ENCODE results near the gene OR9Q1. TPM values are rescaled to one million over a fixed set of nuclear protein-coding genes. Genes with fewer than 3 reads are reported as not detected.

The OR9Q1 gene
- total and polyA plus RNA-seq, 2 of the 8 experiments (the other 6 are each of a cell fraction or from before 2014, with no cell fraction given), result not detected

DNA sequence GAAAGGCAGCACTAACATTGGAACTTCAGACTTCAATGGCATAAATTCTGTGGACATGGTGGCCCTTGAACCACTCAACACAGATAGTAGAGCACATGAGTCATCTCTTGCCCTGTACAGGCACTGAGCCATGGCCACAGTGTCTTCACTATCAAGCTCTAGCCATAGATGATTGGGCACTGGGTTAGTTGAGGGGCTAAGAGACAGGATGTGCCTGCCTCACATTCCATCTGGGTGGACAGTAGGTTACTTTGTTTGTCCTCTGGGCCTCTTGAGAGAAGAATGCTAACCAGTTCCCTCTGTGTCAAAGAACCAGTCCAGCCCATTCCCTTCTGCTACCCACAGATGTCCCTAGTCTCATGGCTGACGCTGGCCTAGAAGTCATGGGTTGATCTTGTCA lies 46.9 kb downstream of the OR9Q1 start:
- no peak for FAIRE-seq

More for the DNA sequence above, 46.9 kb downstream of the OR9Q1 start:
- Histone ChIP-seq H3K79me2 (ENCODE audit: control insufficient read depth in 1 of 2, insufficient read depth in 2 of 2, low read length in 2 of 2) (no peaks in the 10 kb centered on the region), H3K36me3 (ENCODE audit: control insufficient read depth in 2 of 4, insufficient read depth in 4 of 4, low read length in 3 of 4) (no peaks in the 10 kb centered on the region), H2AK5ac (ENCODE audit: low read depth, low read length) (no peak overlapping the region), H3K27ac (ENCODE audit: low read depth, low read length) (no peak overlapping the region), H3K23me2 (ENCODE audit: low read depth, low read length) (no peaks in the 10 kb centered on the region), H2BK12ac (ENCODE audit: low read depth, low read length) (no peak overlapping the region), H3K9ac (replicated peaks in 1 of 4; ENCODE audit: extremely low read depth in 1 of 4, low read depth in 3 of 4, low read length in 3 of 4) (no peak overlapping the region), H2BK15ac (ENCODE audit: low read length) (no peak overlapping the region), H3K79me1 (ENCODE audit: low read depth, low read length) (no peaks in the 10 kb centered on the region), H3K4ac (replicated peaks; ENCODE audit: insufficient read length, low read depth, low read length) (no peak overlapping the region), H3K4me3 (ENCODE audit: extremely low read depth in 1 of 4, insufficient read depth in 2 of 4, low read depth in 3 of 4, low read length in 4 of 4) (no peak overlapping the region), H2BK5ac (ENCODE audit: low read depth, low read length) (no peak overlapping the region), H3K4me2 (ENCODE audit: insufficient read depth in 1 of 2, low read depth in 2 of 2, low read length in 2 of 2) (no peak overlapping the region), H2AFZ (ENCODE audit: low read length) (peak overlapping the region; percentile 73), H4K8ac (ENCODE audit: extremely low read depth, insufficient read depth, low read length) (no peak overlapping the region), H3K56ac (replicated peaks; ENCODE audit: insufficient read length, low read depth, low read length) (no peak overlapping the region), H3K27me3 (replicated peaks in 1 of 4; ENCODE audit: control insufficient read depth in 3 of 4, extremely low read depth in 1 of 4, insufficient read depth in 3 of 4, low read length in 3 of 4) (no peaks in the 10 kb centered on the region), H3K14ac (ENCODE audit: insufficient read length) (no peak overlapping the region), H3K18ac (ENCODE audit: extremely low read depth, low read length) (no peak overlapping the region), H3K9me3 (ENCODE audit: insufficient read depth in 2 of 2, low read depth in 1 of 2, low read length in 1 of 2) (no peaks in the 10 kb centered on the region), H3K23ac (ENCODE audit: insufficient read length) (no peak overlapping the region), H4K91ac (replicated peaks; ENCODE audit: insufficient read length, low read length) (no peak overlapping the region), H4K5ac (ENCODE audit: insufficient read length, low read depth, low read length) (no peak overlapping the region), H2BK120ac (replicated peaks; ENCODE audit: low read depth, low read length) (no peak overlapping the region), H4K20me1 (replicated peaks in 1 of 2; ENCODE audit: control insufficient read depth in 1 of 2, insufficient read depth in 2 of 2, low read length in 2 of 2) (no peaks in the 10 kb centered on the region), H3K4me1 (replicated peaks in 1 of 4; ENCODE audit: control insufficient read depth in 3 of 4, insufficient read depth in 4 of 4, low read length in 3 of 4) (no peaks in the 10 kb centered on the region), H2BK20ac (ENCODE audit: low read length) (no peak overlapping the region)
- WGBS, 2 experiments (ENCODE audit: extremely low coverage in 1 of 2, insufficient coverage in 1 of 2, insufficient read length in 1 of 2, insufficient replicate concordance in 2 of 2, low coverage in 1 of 2, low lambda C conversion rate in 2 of 2, missing lambda C conversion rate in 1 of 2), result 94% methylated on average over 1 of the region's 1 CpG; no CpG with 5 or more reads in 1 of the 2 experiments
- ChIA-PET POLR2A (ENCODE audit: partially characterized antibody) (no interaction called here), CTCF (ENCODE audit: partially characterized antibody) (no interaction called here)
- TF ChIP-seq RAD21 (IDR thresholded peaks at IDR 0.05 in 1 of 2, conservative IDR thresholded peaks at IDR 0.05 in 1 of 2; ENCODE audit: low read depth in 2 of 2, low read length in 2 of 2), result 0 out of 4 replicates have a peak, but pooled peaks of 1 of the 2 experiments have one; percentile 5
- TF ChIP-seq SIN3A (conservative IDR thresholded peaks at IDR 0.05 in 1 of 2, IDR thresholded peaks at IDR 0.05 in 1 of 2; ENCODE audit: low read depth in 1 of 2, low read length in 2 of 2), result no peak
- no peak for DNase-seq (ENCODE audit: low read depth in 1 of 2, low spot score in 2 of 2)
